GM12872 (cell line): ENCODE data around the gene STAT4.

Source experiments
- CTCF ChIP-seq: IDR thresholded peaks from 3 replicates; pipeline ENCODE4 v1.5.1; 2011; ENCODE audit warnings: low read depth, mild to moderate bottlenecking, low read length, moderate library complexity; ENCODE audit not compliant: insufficient read depth

Gene STAT4

GRCh38 chr2:191117341-191117740, 33.5 kb downstream of the STAT4 start:
- TF ChIP-seq CTCF = no peak

- no peak for TF ChIP-seq CTCF
These were observed 35.0 kb downstream of the STAT4 start for GRCh38 chr2:191115804-191116203.

GRCh38 chr2:191115391-191115790, 35.4 kb downstream of the STAT4 start:
- TF ChIP-seq CTCF = no peak

GRCh38 chr2:191114403-191114886, 36.3 kb downstream of the STAT4 start:
- no peak for TF ChIP-seq CTCF

GRCh38 chr2:191113761-191114160, 37.0 kb downstream of the STAT4 start:
- TF ChIP-seq CTCF = no peak

GRCh38 chr2:191112448-191112901, 38.3 kb downstream of the STAT4 start:
- TF ChIP-seq CTCF = no peak

GRCh38 chr2:191109888-191110287, 40.9 kb downstream of the STAT4 start:
- no peak for TF ChIP-seq CTCF
